Epithelial cell of proximal tubule (primary cell): ENCODE data around the gene ZNF740. TPM values are rescaled to one million over a fixed set of nuclear protein-coding genes. Genes with fewer than 3 reads are reported as not detected.
A peak's percentile ranks its signal among the peaks of the same experiment; 100 is the strongest.

Experiments
- DNase-seq: peaks from one replicate; pipeline ENCODE4 v3.0.0-alpha.2; 2011; ENCODE audit warnings: low read depth
- H3K4me3 ChIP-seq: 2 replicates; pipeline ENCODE4 v1.5.1; 2011; ENCODE audit warnings: low read depth, mild to moderate bottlenecking, low read length
- total RNA-seq: library from RNA; depleted of rRNA; stranded (reverse); fragments of >200 nt; gene quantifications from 2 replicates; pipeline ENCODE4 v1.2.3, GENCODE V29; 2015
- TF ChIP-seq, protein P1 (sequence below): conservative IDR thresholded peaks from 2 replicates; pipeline ENCODE4 v1.5.1; 2012; ENCODE audit warnings: low read depth, mild to moderate bottlenecking, low read length

ZNF740 gene
- total RNA-seq, 1 donor from 2014 or later: 5.5 TPM

DNA sequence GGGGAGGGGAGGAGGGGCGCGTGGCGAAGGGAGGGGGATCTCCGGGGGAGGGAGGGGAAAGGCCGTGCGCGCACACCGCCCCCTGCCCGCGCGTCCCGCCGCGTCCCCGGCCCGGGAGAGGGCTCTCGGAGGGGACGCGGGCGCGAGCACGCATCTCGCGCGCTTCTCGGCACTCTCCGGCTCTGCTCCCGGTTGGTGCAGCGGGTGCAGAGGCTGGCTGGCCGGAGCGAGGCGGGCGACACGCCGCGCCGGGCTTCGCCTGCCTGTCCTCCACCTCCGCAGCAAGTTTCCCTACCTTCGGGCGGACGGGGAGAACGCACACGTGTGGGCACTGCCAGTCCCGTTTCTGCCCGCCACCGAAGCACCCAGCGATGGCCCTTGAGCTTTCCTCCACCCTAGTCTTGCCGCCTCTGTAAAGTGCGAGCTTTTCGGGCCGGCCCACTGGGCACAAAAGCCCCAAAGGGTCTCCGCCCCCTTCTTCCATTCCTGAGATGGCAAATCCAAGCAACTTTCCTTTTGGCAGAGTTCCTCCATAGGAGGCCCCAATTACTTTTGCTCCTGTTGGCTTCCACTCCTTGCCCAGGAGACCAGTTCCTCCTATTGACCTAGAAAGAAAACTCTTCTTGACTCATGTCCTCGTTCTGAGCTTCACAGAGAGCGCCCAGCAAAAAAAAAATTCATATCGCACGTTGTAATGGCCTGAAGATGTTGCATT lies 566 bp downstream of the ZNF740 start:
- TF ChIP-seq, protein P1, sequence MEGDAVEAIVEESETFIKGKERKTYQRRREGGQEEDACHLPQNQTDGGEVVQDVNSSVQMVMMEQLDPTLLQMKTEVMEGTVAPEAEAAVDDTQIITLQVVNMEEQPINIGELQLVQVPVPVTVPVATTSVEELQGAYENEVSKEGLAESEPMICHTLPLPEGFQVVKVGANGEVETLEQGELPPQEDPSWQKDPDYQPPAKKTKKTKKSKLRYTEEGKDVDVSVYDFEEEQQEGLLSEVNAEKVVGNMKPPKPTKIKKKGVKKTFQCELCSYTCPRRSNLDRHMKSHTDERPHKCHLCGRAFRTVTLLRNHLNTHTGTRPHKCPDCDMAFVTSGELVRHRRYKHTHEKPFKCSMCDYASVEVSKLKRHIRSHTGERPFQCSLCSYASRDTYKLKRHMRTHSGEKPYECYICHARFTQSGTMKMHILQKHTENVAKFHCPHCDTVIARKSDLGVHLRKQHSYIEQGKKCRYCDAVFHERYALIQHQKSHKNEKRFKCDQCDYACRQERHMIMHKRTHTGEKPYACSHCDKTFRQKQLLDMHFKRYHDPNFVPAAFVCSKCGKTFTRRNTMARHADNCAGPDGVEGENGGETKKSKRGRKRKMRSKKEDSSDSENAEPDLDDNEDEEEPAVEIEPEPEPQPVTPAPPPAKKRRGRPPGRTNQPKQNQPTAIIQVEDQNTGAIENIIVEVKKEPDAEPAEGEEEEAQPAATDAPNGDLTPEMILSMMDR: no peak
- DNase-seq: no peak
- H3K4me3 ChIP-seq: peak overlapping the region; percentile 84

GRCh38 chr12:53181935-53182334 lies 1.4 kb downstream of the ZNF740 start:
- H3K4me3 ChIP-seq: peak overlapping the region; percentile 84
- no peak for DNase-seq
- TF ChIP-seq, protein P1: no peak

- TF ChIP-seq, protein P1: no peak
Observed at GRCh38 chr12:53182903-53183302, 2.4 kb downstream of the ZNF740 start.

GRCh38 chr12:53184828-53185227 lies 4.3 kb downstream of the ZNF740 start:
- TF ChIP-seq, protein P1: no peak
- DNase-seq: no peak
- H3K4me3 ChIP-seq: no peak overlapping the region

More at GRCh38 chr12:53182903-53183302, 2.4 kb downstream of the ZNF740 start:
- DNase-seq: no peak
- no peak overlapping the region for H3K4me3 ChIP-seq

DNA sequence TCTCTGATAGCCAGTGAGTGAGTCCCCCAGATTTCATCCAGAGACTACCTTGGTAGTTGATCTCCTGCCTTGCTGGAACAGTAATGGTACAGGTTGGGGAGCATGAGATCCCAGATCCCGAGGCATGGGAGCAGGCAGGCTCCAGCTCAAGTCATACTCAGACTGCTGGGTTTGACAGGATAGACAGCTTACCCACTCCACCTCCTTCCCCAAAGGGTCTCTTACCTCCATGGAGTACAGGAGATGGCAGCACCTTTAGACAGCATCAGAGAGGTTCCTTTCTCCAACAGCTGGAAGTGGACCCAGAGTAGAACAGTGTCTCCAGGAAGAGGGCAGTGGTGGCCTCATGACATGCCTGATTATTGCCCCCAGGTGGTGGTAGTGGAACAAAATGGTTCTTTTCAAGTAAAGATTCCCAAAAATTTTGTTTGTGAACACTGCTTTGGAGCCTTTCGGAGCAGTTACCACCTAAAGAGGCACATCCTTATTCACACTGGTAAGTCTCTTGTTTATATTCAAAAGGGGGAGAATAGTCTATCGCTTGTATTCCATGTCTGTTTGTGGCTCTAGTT lies 5.1 kb downstream of the ZNF740 start:
- DNase-seq: no peak
- no peak overlapping the region for H3K4me3 ChIP-seq
- TF ChIP-seq, protein P1: peak; percentile 16

GRCh38 chr12:53186745-53187144 lies 6.2 kb downstream of the ZNF740 start:
- DNase-seq: no peak
- H3K4me3 ChIP-seq: no peak overlapping the region
- TF ChIP-seq, protein P1: no peak
